ENCODE measurements around the gene CAMTA1. TPM values are rescaled to one million over a fixed set of nuclear protein-coding genes. Genes with fewer than 3 reads are reported as not detected.

The CAMTA1 gene
- polyA plus RNA-seq, 1 donor from 2014 or later: 162 TPM

DNA sequence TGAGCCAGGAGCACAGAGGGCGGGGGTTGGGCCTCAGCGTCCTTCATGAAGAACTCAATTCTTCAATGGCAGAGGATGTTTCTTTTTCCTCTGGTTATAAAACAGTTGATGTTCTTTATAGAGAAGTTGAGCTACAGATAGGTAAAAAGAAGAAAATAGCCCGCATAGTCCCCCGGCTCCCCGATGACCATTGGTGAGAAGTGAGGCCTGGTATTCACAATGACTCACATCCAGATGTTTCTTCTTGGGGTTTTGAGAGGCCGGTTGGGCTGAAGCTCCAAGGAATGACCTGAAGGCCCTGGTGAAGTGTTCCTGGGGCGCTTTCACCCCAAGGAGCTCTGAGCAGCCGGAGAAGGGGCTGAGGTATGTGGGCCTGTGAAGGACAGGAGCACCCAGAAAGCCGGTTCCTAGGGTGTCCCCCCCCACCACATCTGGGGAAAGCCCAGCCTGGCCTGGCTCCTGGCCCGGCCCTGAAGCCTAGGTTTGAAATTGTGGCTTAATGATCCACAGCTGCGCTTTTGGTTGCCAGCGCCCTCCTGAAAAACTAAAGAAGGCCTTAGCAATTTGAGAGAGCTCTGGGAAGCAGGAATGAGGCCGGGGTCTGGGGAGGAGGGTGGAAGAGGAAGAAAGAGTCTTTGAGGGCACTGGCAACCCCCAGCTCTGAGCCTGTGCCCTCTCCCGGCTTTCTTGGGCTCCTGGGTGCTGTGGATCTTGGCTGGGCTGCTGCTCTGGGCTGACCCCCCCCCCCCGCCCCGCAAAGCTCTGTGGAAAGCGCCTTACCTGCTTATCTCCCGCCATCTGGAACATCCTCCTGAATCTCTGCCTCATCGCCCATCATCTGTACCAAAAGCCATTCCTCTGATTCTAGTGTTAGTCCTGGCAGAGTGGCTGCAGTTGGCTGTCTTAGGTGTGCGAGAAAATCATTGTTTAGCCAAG is 444.7 kb downstream of the CAMTA1 start:
- H2AFZ ChIP-seq (ENCODE audit: low read depth, low read length): no peak overlapping the region

GRCh38 chr1:7232441-7233236 is 447.4 kb downstream of the CAMTA1 start:
- Histone ChIP-seq H3K36me3 (ENCODE audit: insufficient read depth, low read length) (no peaks in the 10 kb centered on the region), H3K9me2 (ENCODE audit: insufficient read depth, low read length) (no peaks in the 10 kb centered on the region), H3K4me3 (ENCODE audit: low read length) (peak overlapping the region; percentile 17), H2AFZ (ENCODE audit: low read depth, low read length) (no peak overlapping the region), H4K20me1 (ENCODE audit: insufficient read depth) (no peaks in the 10 kb centered on the region), H3K79me2 (replicated peaks; ENCODE audit: insufficient read depth, low read length) (no peaks in the 10 kb centered on the region), H3F3A (ENCODE audit: insufficient read depth, low read length, poor library complexity, severe bottlenecking) (no peaks in the 10 kb centered on the region), H3K27me3 (ENCODE audit: insufficient read depth, low read depth, low read length) (no peaks in the 10 kb centered on the region), H3K9me3 (ENCODE audit: low read length) (no peaks in the 10 kb centered on the region), H3K4me2 (ENCODE audit: low read length) (no peak overlapping the region), H3K27ac (ENCODE audit: low read length) (peak overlapping the region; percentile 18), H3K9ac (ENCODE audit: low read length) (no peak overlapping the region)
- TF ChIP-seq TAF1 (IDR thresholded peaks at IDR 0.05; ENCODE audit: low read depth): no peak
- TF ChIP-seq RAD21 (conservative IDR thresholded peaks at IDR 0.05): no peak
- no peak for TF ChIP-seq MXI1 (conservative IDR thresholded peaks at IDR 0.05; ENCODE audit: poor library complexity, severe bottlenecking)
- TF ChIP-seq EZH2 (IDR thresholded peaks at IDR 0.05; ENCODE audit: borderline replicate concordance, insufficient read depth, low read length, poor library complexity, severe bottlenecking): no peak
- TF ChIP-seq POLR2AphosphoS5 (IDR thresholded peaks at IDR 0.05): peak; percentile 38
- TF ChIP-seq, protein P1, sequence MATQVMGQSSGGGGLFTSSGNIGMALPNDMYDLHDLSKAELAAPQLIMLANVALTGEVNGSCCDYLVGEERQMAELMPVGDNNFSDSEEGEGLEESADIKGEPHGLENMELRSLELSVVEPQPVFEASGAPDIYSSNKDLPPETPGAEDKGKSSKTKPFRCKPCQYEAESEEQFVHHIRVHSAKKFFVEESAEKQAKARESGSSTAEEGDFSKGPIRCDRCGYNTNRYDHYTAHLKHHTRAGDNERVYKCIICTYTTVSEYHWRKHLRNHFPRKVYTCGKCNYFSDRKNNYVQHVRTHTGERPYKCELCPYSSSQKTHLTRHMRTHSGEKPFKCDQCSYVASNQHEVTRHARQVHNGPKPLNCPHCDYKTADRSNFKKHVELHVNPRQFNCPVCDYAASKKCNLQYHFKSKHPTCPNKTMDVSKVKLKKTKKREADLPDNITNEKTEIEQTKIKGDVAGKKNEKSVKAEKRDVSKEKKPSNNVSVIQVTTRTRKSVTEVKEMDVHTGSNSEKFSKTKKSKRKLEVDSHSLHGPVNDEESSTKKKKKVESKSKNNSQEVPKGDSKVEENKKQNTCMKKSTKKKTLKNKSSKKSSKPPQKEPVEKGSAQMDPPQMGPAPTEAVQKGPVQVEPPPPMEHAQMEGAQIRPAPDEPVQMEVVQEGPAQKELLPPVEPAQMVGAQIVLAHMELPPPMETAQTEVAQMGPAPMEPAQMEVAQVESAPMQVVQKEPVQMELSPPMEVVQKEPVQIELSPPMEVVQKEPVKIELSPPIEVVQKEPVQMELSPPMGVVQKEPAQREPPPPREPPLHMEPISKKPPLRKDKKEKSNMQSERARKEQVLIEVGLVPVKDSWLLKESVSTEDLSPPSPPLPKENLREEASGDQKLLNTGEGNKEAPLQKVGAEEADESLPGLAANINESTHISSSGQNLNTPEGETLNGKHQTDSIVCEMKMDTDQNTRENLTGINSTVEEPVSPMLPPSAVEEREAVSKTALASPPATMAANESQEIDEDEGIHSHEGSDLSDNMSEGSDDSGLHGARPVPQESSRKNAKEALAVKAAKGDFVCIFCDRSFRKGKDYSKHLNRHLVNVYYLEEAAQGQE (IDR thresholded peaks at IDR 0.05; ENCODE audit: borderline replicate concordance): no peak
- no peak for TF ChIP-seq SMC3 (conservative IDR thresholded peaks at IDR 0.05; ENCODE audit: poor library complexity)
- TF ChIP-seq EP300 (conservative IDR thresholded peaks at IDR 0.05; ENCODE audit: poor library complexity, severe bottlenecking): peak; percentile 65
- TF ChIP-seq, protein P2, sequence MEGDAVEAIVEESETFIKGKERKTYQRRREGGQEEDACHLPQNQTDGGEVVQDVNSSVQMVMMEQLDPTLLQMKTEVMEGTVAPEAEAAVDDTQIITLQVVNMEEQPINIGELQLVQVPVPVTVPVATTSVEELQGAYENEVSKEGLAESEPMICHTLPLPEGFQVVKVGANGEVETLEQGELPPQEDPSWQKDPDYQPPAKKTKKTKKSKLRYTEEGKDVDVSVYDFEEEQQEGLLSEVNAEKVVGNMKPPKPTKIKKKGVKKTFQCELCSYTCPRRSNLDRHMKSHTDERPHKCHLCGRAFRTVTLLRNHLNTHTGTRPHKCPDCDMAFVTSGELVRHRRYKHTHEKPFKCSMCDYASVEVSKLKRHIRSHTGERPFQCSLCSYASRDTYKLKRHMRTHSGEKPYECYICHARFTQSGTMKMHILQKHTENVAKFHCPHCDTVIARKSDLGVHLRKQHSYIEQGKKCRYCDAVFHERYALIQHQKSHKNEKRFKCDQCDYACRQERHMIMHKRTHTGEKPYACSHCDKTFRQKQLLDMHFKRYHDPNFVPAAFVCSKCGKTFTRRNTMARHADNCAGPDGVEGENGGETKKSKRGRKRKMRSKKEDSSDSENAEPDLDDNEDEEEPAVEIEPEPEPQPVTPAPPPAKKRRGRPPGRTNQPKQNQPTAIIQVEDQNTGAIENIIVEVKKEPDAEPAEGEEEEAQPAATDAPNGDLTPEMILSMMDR (IDR thresholded peaks at IDR 0.05; ENCODE audit: poor library complexity, severe bottlenecking): no peak

More for the DNA sequence above, 444.7 kb downstream of the CAMTA1 start:
- H3K79me2 ChIP-seq (replicated peaks; ENCODE audit: insufficient read depth, low read length): no peaks in the 10 kb centered on the region
- no peak overlapping the region for H3K9ac ChIP-seq (ENCODE audit: low read length)
- H3F3A ChIP-seq (ENCODE audit: insufficient read depth, low read length, poor library complexity, severe bottlenecking): no peaks in the 10 kb centered on the region
- H3K36me3 ChIP-seq (ENCODE audit: insufficient read depth, low read length): no peaks in the 10 kb centered on the region
- H3K27ac ChIP-seq (ENCODE audit: low read length): no peak overlapping the region
- H3K9me2 ChIP-seq (ENCODE audit: insufficient read depth, low read length): no peaks in the 10 kb centered on the region
- H3K4me3 ChIP-seq (ENCODE audit: low read length): no peak overlapping the region
- no peaks in the 10 kb centered on the region for H3K9me3 ChIP-seq (ENCODE audit: low read length)
- no peak overlapping the region for H3K4me2 ChIP-seq (ENCODE audit: low read length)
- H4K20me1 ChIP-seq (ENCODE audit: insufficient read depth): no peaks in the 10 kb centered on the region
- no peak for TF ChIP-seq EZH2 (IDR thresholded peaks at IDR 0.05; ENCODE audit: borderline replicate concordance, insufficient read depth, low read length, poor library complexity, severe bottlenecking)
- no peak for TF ChIP-seq SMC3 (conservative IDR thresholded peaks at IDR 0.05; ENCODE audit: poor library complexity)
- TF ChIP-seq TAF1 (IDR thresholded peaks at IDR 0.05; ENCODE audit: low read depth): no peak
- TF ChIP-seq POLR2AphosphoS5 (IDR thresholded peaks at IDR 0.05): no peak
- no peaks in the 10 kb centered on the region for H3K27me3 ChIP-seq (ENCODE audit: insufficient read depth, low read depth, low read length)

Measured in neural cell (in vitro differentiated cells).